GM18520 (cell line): Measurements from ENCODE around the gene SCAANT1.

Source experiments
- ATAC-seq: cut with Tn5 transposase; IDR thresholded peaks from one replicate; pipeline ENCODE4 v1.9.1; 2021; ENCODE audit not compliant: unreplicated experiment

SCAANT1 gene

GRCh38 chr3:63864008-63864964, 47.9 kb downstream of the SCAANT1 start:
- ATAC-seq = peak; percentile 33

GRCh38 chr3:63863150-63864007, 48.8 kb downstream of the SCAANT1 start, which contains the start of the genes ATXN7 and THOC7:
Gene ATXN7, plus strand, starts transcription at chr3:63863867. Its CDS starts 48,732 bp downstream, at chr3:63912599.
Gene THOC7, minus strand, starts transcription at chr3:63863805. Its CDS starts 15 bp downstream, at chr3:63863790.
- ATAC-seq = peak; percentile 51

DNA sequence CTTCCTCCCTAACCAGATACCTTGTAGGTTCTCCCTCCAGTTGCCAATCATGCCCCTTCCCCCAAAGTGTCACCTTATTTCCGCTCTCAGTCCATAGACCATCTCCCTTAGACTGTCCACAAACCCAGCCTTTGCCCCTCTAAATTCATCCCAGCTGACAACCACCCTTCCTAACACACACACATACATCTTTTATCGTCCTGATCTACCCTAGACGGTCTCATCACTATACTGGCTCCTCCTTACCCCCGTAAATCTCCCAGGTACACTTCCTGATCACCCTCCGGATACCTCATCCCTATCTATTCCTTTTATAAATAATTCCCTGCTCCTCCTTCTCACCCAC, 49.4 kb downstream of the SCAANT1 start:
- no peak for ATAC-seq
